ENCODE measurements around the gene LRP1B. TPM values are rescaled to one million over a fixed set of nuclear protein-coding genes. Genes with fewer than 3 reads are reported as not detected.

Gene LRP1B
- total RNA-seq, 2 donors from 2014 or later, result 0.79 to 1.8 TPM

DNA sequence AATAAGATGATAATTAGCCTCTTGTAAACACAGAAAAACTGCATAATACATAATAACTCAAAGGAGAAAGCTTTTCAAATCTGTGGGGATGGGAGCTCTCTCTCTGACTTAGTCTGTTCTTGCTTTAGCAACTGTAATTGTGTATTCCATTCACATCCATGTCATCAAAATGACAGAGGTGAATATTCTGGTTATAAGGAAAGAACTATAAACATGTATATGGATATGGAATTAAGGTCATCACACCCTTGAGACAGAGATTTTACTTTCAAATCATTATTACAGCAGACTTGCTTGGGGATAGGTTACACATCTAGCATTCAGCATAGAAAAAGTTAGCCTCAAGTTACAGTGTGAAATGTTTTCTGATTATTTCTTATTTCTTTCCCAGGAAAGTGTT is 497.7 kb downstream of the LRP1B start:
- Mint-ChIP-seq H3K27ac (no peak overlapping the region), H3K36me3 (ENCODE audit: low read depth) (no peaks in the 10 kb centered on the region), H3K9me3 (no peaks in the 10 kb centered on the region), H3K27me3 (ENCODE audit: insufficient read depth) (no peaks in the 10 kb centered on the region), H3K4me3 (no peak overlapping the region), H3K4me1 (no peaks in the 10 kb centered on the region)
- no peak overlapping the region for H3K27ac ChIP-seq (ENCODE audit: low read depth, low read length)
- H3K9ac ChIP-seq (ENCODE audit: extremely low read depth, low read length, poor library complexity, severe bottlenecking), result no peak overlapping the region
- H3K36me3 ChIP-seq (ENCODE audit: control insufficient read depth, insufficient read depth, low read length), result no peaks in the 10 kb centered on the region
- TF ChIP-seq, protein P1, sequence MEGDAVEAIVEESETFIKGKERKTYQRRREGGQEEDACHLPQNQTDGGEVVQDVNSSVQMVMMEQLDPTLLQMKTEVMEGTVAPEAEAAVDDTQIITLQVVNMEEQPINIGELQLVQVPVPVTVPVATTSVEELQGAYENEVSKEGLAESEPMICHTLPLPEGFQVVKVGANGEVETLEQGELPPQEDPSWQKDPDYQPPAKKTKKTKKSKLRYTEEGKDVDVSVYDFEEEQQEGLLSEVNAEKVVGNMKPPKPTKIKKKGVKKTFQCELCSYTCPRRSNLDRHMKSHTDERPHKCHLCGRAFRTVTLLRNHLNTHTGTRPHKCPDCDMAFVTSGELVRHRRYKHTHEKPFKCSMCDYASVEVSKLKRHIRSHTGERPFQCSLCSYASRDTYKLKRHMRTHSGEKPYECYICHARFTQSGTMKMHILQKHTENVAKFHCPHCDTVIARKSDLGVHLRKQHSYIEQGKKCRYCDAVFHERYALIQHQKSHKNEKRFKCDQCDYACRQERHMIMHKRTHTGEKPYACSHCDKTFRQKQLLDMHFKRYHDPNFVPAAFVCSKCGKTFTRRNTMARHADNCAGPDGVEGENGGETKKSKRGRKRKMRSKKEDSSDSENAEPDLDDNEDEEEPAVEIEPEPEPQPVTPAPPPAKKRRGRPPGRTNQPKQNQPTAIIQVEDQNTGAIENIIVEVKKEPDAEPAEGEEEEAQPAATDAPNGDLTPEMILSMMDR (conservative IDR thresholded peaks at IDR 0.05), result no peak
- H3K4me3 ChIP-seq (ENCODE audit: low read length), result no peak overlapping the region
- no peaks in the 10 kb centered on the region for H3K4me1 ChIP-seq (ENCODE audit: control insufficient read depth, insufficient read depth, low read length)
- no peak for DNase-seq
- H3K27me3 ChIP-seq (ENCODE audit: control insufficient read depth, insufficient read depth, low read length, poor library complexity, severe bottlenecking), result no peaks in the 10 kb centered on the region
- no peaks in the 10 kb centered on the region for H3K9me3 ChIP-seq (ENCODE audit: control insufficient read depth, low read length)

DNA sequence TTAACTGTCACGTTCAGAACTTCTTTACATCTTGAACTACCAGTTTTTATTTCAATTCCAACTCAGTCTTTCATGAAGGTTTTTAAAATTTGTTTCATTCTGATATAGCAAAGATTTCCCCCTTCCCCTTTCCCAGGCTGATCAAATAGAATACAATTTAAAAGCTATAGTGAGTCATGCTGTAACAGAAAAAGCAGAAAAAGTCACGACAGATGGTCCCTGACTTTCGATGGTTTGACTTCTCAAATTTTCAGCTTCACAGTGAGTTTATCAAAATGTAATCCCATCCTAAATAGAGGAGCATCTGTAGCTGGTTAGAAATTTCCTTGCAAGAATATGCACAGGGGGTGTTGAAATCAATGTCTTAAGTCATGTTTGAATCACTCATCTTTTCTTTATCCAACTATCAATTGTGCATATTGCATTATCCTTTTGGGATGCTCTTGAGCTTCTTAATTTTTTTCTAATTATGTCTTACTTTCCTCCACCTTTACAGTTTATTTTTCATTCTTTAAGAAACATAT is 500.3 kb downstream of the LRP1B start:
- WGBS, 2 experiments (ENCODE audit: insufficient coverage in 1 of 2, insufficient read length in 1 of 2), result 85 to 100% methylated on average over 2 to 3 of the region's 3 CpGs
- Mint-ChIP-seq H3K36me3 (ENCODE audit: low read depth) (no peaks in the 10 kb centered on the region), H3K27ac (no peak overlapping the region), H3K4me1 (no peaks in the 10 kb centered on the region), H3K9me3 (no peaks in the 10 kb centered on the region), H3K27me3 (ENCODE audit: insufficient read depth) (no peaks in the 10 kb centered on the region), H3K4me3 (no peak overlapping the region)
- no peaks in the 10 kb centered on the region for H3K9me3 ChIP-seq (ENCODE audit: control insufficient read depth, low read length)
- no peak overlapping the region for H3K27ac ChIP-seq (ENCODE audit: low read depth, low read length)
- H3K9ac ChIP-seq (ENCODE audit: extremely low read depth, low read length, poor library complexity, severe bottlenecking), result no peak overlapping the region
- no peaks in the 10 kb centered on the region for H3K27me3 ChIP-seq (ENCODE audit: control insufficient read depth, insufficient read depth, low read length, poor library complexity, severe bottlenecking)
- no peak for DNase-seq
- no peaks in the 10 kb centered on the region for H3K36me3 ChIP-seq (ENCODE audit: control insufficient read depth, insufficient read depth, low read length)
- H3K4me1 ChIP-seq (ENCODE audit: control insufficient read depth, insufficient read depth, low read length), result no peaks in the 10 kb centered on the region
- no peak overlapping the region for H3K4me3 ChIP-seq (ENCODE audit: low read length)
- TF ChIP-seq, protein P1 (conservative IDR thresholded peaks at IDR 0.05), result no peak

DNA sequence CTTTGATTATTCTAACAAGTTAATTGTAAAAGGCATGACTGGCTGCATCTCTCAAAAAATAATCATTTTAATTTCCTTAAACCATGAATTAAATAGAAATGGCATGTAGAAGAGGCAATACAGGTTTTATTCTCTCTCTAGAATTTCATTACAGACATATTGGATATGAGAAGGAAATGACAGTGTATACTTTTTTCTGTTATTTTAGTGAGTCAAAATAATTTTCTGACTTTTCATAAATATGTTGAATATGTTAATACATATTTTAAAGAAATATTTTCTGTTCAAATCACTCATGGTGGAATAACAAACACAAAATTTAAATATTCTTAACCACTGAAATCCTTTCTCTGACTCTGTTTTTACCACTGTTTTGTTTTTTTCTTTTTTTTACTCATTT is 510.4 kb downstream of the LRP1B start:
- no peak overlapping the region for H3K4me3 ChIP-seq (ENCODE audit: low read length)
- Mint-ChIP-seq H3K27me3 (ENCODE audit: insufficient read depth) (no peaks in the 10 kb centered on the region), H3K4me3 (no peak overlapping the region), H3K36me3 (ENCODE audit: low read depth) (no peaks in the 10 kb centered on the region), H3K4me1 (no peaks in the 10 kb centered on the region), H3K27ac (no peak overlapping the region), H3K9me3 (no peaks in the 10 kb centered on the region)
- no peaks in the 10 kb centered on the region for H3K4me1 ChIP-seq (ENCODE audit: control insufficient read depth, insufficient read depth, low read length)
- no peaks in the 10 kb centered on the region for H3K9me3 ChIP-seq (ENCODE audit: control insufficient read depth, low read length)
- H3K27me3 ChIP-seq (ENCODE audit: control insufficient read depth, insufficient read depth, low read length, poor library complexity, severe bottlenecking), result no peaks in the 10 kb centered on the region
- TF ChIP-seq, protein P1 (conservative IDR thresholded peaks at IDR 0.05), result no peak
- no peaks in the 10 kb centered on the region for H3K36me3 ChIP-seq (ENCODE audit: control insufficient read depth, insufficient read depth, low read length)
- no peak overlapping the region for H3K9ac ChIP-seq (ENCODE audit: extremely low read depth, low read length, poor library complexity, severe bottlenecking)
- no peak overlapping the region for H3K27ac ChIP-seq (ENCODE audit: low read depth, low read length)
- DNase-seq, result no peak
